ENCODE measurements around the gene METTL15. TPM values are rescaled to one million over a fixed set of nuclear protein-coding genes. Genes with fewer than 3 reads are reported as not detected.

The METTL15 gene
- total and polyA plus RNA-seq, 2 experiments from 2014 or later = 9.0 to 19.8 TPM

- H3K4me3 Mint-ChIP-seq = no peak overlapping the region
- no peaks in the 10 kb centered on the region for H3K36me3 ChIP-seq (ENCODE audit: insufficient read depth)
Observed at GRCh38 chr11:28146123-28146751, 38.0 kb downstream of the METTL15 start.

More at GRCh38 chr11:28146123-28146751, 38.0 kb downstream of the METTL15 start:
- Mint-ChIP-seq H3K36me3 (ENCODE audit: low read depth) (peaks cover 7% of the 10 kb centered on the region), H3K27ac (no peak overlapping the region), H3K4me1 (no peaks in the 10 kb centered on the region), H3K27me3 (ENCODE audit: insufficient read depth, low read depth, poor library complexity) (no peaks in the 10 kb centered on the region), H3K9me3 (peaks cover 5% of the 10 kb centered on the region)
- Histone ChIP-seq H3K79me2 (replicated peaks; ENCODE audit: insufficient read depth) (no peaks in the 10 kb centered on the region), H3F3A (replicated peaks; ENCODE audit: low read depth) (no peaks in the 10 kb centered on the region), H2AFZ (no peak overlapping the region), H4K20me1 (replicated peaks; ENCODE audit: insufficient read depth) (no peaks in the 10 kb centered on the region), H3K27me3 (ENCODE audit: insufficient read depth) (no peaks in the 10 kb centered on the region), H3K27ac (ENCODE audit: low read depth) (no peak overlapping the region), H3K4me2 (no peak overlapping the region), H3K9me2 (ENCODE audit: insufficient read depth) (no peaks in the 10 kb centered on the region), H3K4me3 (no peak overlapping the region), H3K4me1 (ENCODE audit: insufficient read depth) (no peaks in the 10 kb centered on the region)
- ATAC-seq (no peak), DNase-seq (ENCODE audit: low spot score) (no peak)
- TF ChIP-seq STAT1 (IDR thresholded peaks at IDR 0.05; ENCODE audit: unreplicated experiment) = no peak
- no peak for TF ChIP-seq EZH2phosphoT487 (IDR thresholded peaks at IDR 0.05; ENCODE audit: unreplicated experiment)
- no peak for TF ChIP-seq ZNF114 (CRISPR knock-in tag; IDR thresholded peaks at IDR 0.05)
- TF ChIP-seq ETS1 (IDR thresholded peaks at IDR 0.05) = no peak
- TF ChIP-seq REST (IDR thresholded peaks at IDR 0.05; ENCODE audit: unreplicated experiment) = no peak
- TF ChIP-seq NANOG (IDR thresholded peaks at IDR 0.05; ENCODE audit: borderline replicate concordance) = no peak
- TF ChIP-seq ZNF331 (CRISPR knock-in tag; IDR thresholded peaks at IDR 0.05; ENCODE audit: low read depth) = no peak
- no peak for TF ChIP-seq CTCF (conservative IDR thresholded peaks at IDR 0.05; ENCODE audit: low read depth in 2 of 2)
- no peak for TF ChIP-seq JUNB (IDR thresholded peaks at IDR 0.05; ENCODE audit: unreplicated experiment)
- no peak for TF ChIP-seq EZH2 (IDR thresholded peaks at IDR 0.05; ENCODE audit: low read depth, unreplicated experiment)
- TF ChIP-seq ZNF462 (CRISPR knock-in tag; IDR thresholded peaks at IDR 0.05) = no peak
- no peak for TF ChIP-seq CREB1 (CRISPR knock-in tag; IDR thresholded peaks at IDR 0.05; ENCODE audit: low read depth)
- TF ChIP-seq POLR2AphosphoS5 (IDR thresholded peaks at IDR 0.05; ENCODE audit: low read depth) = no peak

Measured in GM23338 (cell line).